WERI-Rb-1 (cell line): ENCODE data around the gene SLC22A3.

Experiments used
- DNase-seq: peaks from one replicate; pipeline ENCODE4 v3.0.0-alpha.2; 2020
- H3K27ac ChIP-seq: fragments of 250-450 bp; sonication (Bioruptor Pico); 2 replicates; pipeline ENCODE4 v1.5.1; 2020; ENCODE audit warnings: mild to moderate bottlenecking, moderate library complexity
- H3K27me3 ChIP-seq: fragments of 250-450 bp; sonication (Bioruptor Pico); 2 replicates; pipeline ENCODE4 v1.5.1; 2021; ENCODE audit warnings: mild to moderate bottlenecking, low read depth, moderate library complexity; ENCODE audit not compliant: insufficient read depth, severe bottlenecking
- H3K36me3 ChIP-seq: fragments of 250-450 bp; sonication (Bioruptor Pico); 2 replicates; pipeline ENCODE4 v1.5.1; 2020; ENCODE audit warnings: mild to moderate bottlenecking, moderate library complexity
- H3K4me3 ChIP-seq: 2 replicates; pipeline ENCODE4 v1.5.1; 2011; ENCODE audit warnings: low read depth, mild to moderate bottlenecking, control low read depth, low read length
- H3K9me3 ChIP-seq: fragments of 250-450 bp; sonication (Bioruptor Pico); 2 replicates; pipeline ENCODE4 v1.5.1; 2021; ENCODE audit warnings: mild to moderate bottlenecking, moderate library complexity; ENCODE audit not compliant: severe bottlenecking
- CTCF ChIP-seq: IDR thresholded peaks from 2 replicates; pipeline ENCODE4 v1.5.1; 2011; ENCODE audit warnings: low read depth, mild to moderate bottlenecking, control low read depth, inconsistent platforms, low read length

Gene SLC22A3

GRCh38 chr6:160331753-160332152, 16.4 kb upstream of the SLC22A3 start:
- Histone ChIP-seq H3K4me3 (no peak overlapping the region), H3K27ac (no peak overlapping the region), H3K36me3 (no peaks in the 10 kb centered on the region), H3K9me3 (no peaks in the 10 kb centered on the region), H3K27me3 (peaks cover 79% of the 10 kb centered on the region)
- no peak for DNase-seq
- TF ChIP-seq CTCF, result no peak

- Histone ChIP-seq H3K36me3 (no peaks in the 10 kb centered on the region), H3K4me3 (no peak overlapping the region), H3K27me3 (peaks cover 75% of the 10 kb centered on the region), H3K27ac (no peak overlapping the region), H3K9me3 (no peaks in the 10 kb centered on the region)
- no peak for DNase-seq
- TF ChIP-seq CTCF, result no peak
Measured at GRCh38 chr6:160333101-160333500, 15.1 kb upstream of the SLC22A3 start.

GRCh38 chr6:160333841-160334240, 14.3 kb upstream of the SLC22A3 start:
- no peak for DNase-seq
- no peak for TF ChIP-seq CTCF
- no peaks in the 10 kb centered on the region for H3K9me3 ChIP-seq
- no peak overlapping the region for H3K4me3 ChIP-seq
- H3K27me3 ChIP-seq, result peaks cover 76% of the 10 kb centered on the region
- H3K27ac ChIP-seq, result no peak overlapping the region
- H3K36me3 ChIP-seq, result no peaks in the 10 kb centered on the region

- TF ChIP-seq CTCF, result no peak
- H3K9me3 ChIP-seq, result no peaks in the 10 kb centered on the region
- no peak for DNase-seq
- no peak overlapping the region for H3K4me3 ChIP-seq
- no peaks in the 10 kb centered on the region for H3K36me3 ChIP-seq
- H3K27me3 ChIP-seq, result peaks cover 73% of the 10 kb centered on the region
- H3K27ac ChIP-seq, result no peak overlapping the region
Measured at GRCh38 chr6:160336200-160336599, 12.0 kb upstream of the SLC22A3 start.

GRCh38 chr6:160337301-160337700, 10.9 kb upstream of the SLC22A3 start:
- H3K36me3 ChIP-seq, result no peaks in the 10 kb centered on the region
- H3K4me3 ChIP-seq, result no peak overlapping the region
- H3K27ac ChIP-seq, result no peak overlapping the region
- peaks cover 71% of the 10 kb centered on the region for H3K27me3 ChIP-seq
- DNase-seq, result no peak
- H3K9me3 ChIP-seq, result no peaks in the 10 kb centered on the region
- no peak for TF ChIP-seq CTCF

GRCh38 chr6:160337991-160338390, 10.2 kb upstream of the SLC22A3 start:
- H3K36me3 ChIP-seq, result no peaks in the 10 kb centered on the region
- no peak overlapping the region for H3K27ac ChIP-seq
- no peak overlapping the region for H3K4me3 ChIP-seq
- no peak for DNase-seq
- TF ChIP-seq CTCF, result no peak
- peaks cover 68% of the 10 kb centered on the region for H3K27me3 ChIP-seq
- H3K9me3 ChIP-seq, result no peaks in the 10 kb centered on the region
